Neural crest cell (in vitro differentiated cells): Measurements from ENCODE around the gene UGP2. TPM values are rescaled to one million over a fixed set of nuclear protein-coding genes. Genes with fewer than 3 reads are reported as not detected.

Experiments
- DNase-seq: peaks from one replicate; pipeline ENCODE4 v3.0.0; 2021; ENCODE audit warnings: low read depth, mixed read lengths, low spot score
- H3K27ac Mint-ChIP-seq: one replicate; pipeline ENCODE4 v1.8.0; 2021; ENCODE audit warnings: mild to moderate bottlenecking, mixed read lengths; ENCODE audit not compliant: unreplicated experiment
- H3K27me3 Mint-ChIP-seq: 2 replicates; pipeline ENCODE4 v1.8.0; 2021; ENCODE audit warnings: low read depth, mild to moderate bottlenecking, mixed read lengths
- H3K36me3 Mint-ChIP-seq: 2 replicates; pipeline ENCODE4 v1.8.0; 2021; ENCODE audit warnings: low read depth, mild to moderate bottlenecking, mixed read lengths
- H3K4me1 Mint-ChIP-seq: 2 replicates; pipeline ENCODE4 v1.8.0; 2021; ENCODE audit warnings: mixed read lengths
- H3K4me3 Mint-ChIP-seq: one replicate; pipeline ENCODE4 v1.8.0; 2021; ENCODE audit warnings: mild to moderate bottlenecking, mixed read lengths
- H3K9me3 Mint-ChIP-seq: 2 replicates; pipeline ENCODE4 v1.8.0; 2021; ENCODE audit warnings: mixed read lengths
- CTCF ChIP-seq: fragments of 200-600 bp; sonication (generic); conservative IDR thresholded peaks from 2 replicates; pipeline ENCODE4 v1.5.0; 2021; ENCODE audit warnings: antibody characterized with exemption, mild to moderate bottlenecking
- total RNA-seq: library from RNA; stranded (reverse); gene quantifications from 2 replicates; pipeline ENCODE4 v1.2.1, GENCODE V29; 2021

UGP2 gene
- total RNA-seq, 1 donor from 2014 or later, result 56.9 TPM

- Mint-ChIP-seq H3K9me3 (no peaks in the 10 kb centered on the region), H3K4me3 (no peak overlapping the region), H3K27me3 (no peaks in the 10 kb centered on the region), H3K36me3 (no peaks in the 10 kb centered on the region), H3K4me1 (no peaks in the 10 kb centered on the region), H3K27ac (no peak overlapping the region)
- no peak for TF ChIP-seq CTCF
- DNase-seq, result no peak
These were observed 19.2 kb upstream of the UGP2 start for GRCh38 chr2:63822478-63822877.

- Mint-ChIP-seq H3K9me3 (no peaks in the 10 kb centered on the region), H3K27me3 (no peaks in the 10 kb centered on the region), H3K27ac (no peak overlapping the region), H3K4me3 (no peak overlapping the region), H3K4me1 (peaks cover 8% of the 10 kb centered on the region), H3K36me3 (no peaks in the 10 kb centered on the region)
- TF ChIP-seq CTCF, result no peak
- DNase-seq, result no peak
These were observed 13.9 kb upstream of the UGP2 start for GRCh38 chr2:63827749-63828148.

- no peaks in the 10 kb centered on the region for H3K27me3 Mint-ChIP-seq
- no peaks in the 10 kb centered on the region for H3K9me3 Mint-ChIP-seq
- H3K36me3 Mint-ChIP-seq, result no peaks in the 10 kb centered on the region
- no peak overlapping the region for H3K4me3 Mint-ChIP-seq
- no peak for TF ChIP-seq CTCF
- H3K27ac Mint-ChIP-seq, result peak overlapping the region; percentile 2
- no peak for DNase-seq
- H3K4me1 Mint-ChIP-seq, result peaks cover 8% of the 10 kb centered on the region
These were observed 10.5 kb upstream of the UGP2 start for GRCh38 chr2:63831176-63831575.

- DNase-seq, result no peak
- no peak for TF ChIP-seq CTCF
- Mint-ChIP-seq H3K4me1 (peaks cover 11% of the 10 kb centered on the region), H3K36me3 (no peaks in the 10 kb centered on the region), H3K27me3 (no peaks in the 10 kb centered on the region), H3K9me3 (no peaks in the 10 kb centered on the region), H3K4me3 (no peak overlapping the region), H3K27ac (no peak overlapping the region)
These were observed 7.3 kb upstream of the UGP2 start for GRCh38 chr2:63834401-63834800.

GRCh38 chr2:63837036-63837594 is 4.6 kb upstream of the UGP2 start:
- no peak overlapping the region for H3K27ac Mint-ChIP-seq
- TF ChIP-seq CTCF, result no peak
- H3K4me1 Mint-ChIP-seq, result peaks cover 23% of the 10 kb centered on the region
- peak overlapping the region; percentile 5 for H3K4me3 Mint-ChIP-seq
- no peaks in the 10 kb centered on the region for H3K36me3 Mint-ChIP-seq
- no peaks in the 10 kb centered on the region for H3K27me3 Mint-ChIP-seq
- H3K9me3 Mint-ChIP-seq, result no peaks in the 10 kb centered on the region
- no peak for DNase-seq
